Spleen (tissue), 11 donors: ENCODE data around the gene SLC34A1. TPM values are rescaled to one million over a fixed set of nuclear protein-coding genes. Genes with fewer than 3 reads are reported as not detected.

Source experiments
- DNase-seq: peaks from one replicate; pipeline ENCODE4 v3.0.0-alpha.2; 2020
- H3K27ac ChIP-seq, 8 donors: fragments of 200-600 bp; sonication (generic) in 7 of 8; 1 replicate in 4 of 8; 2 replicates in 4 of 8; pipeline versions ENCODE4 v1.5.0 to v1.8.0; 2016 to 2021; ENCODE audit warnings: inconsistent platforms in 4 of 8, mild to moderate bottlenecking in 4 of 8, moderate library complexity in 1 of 8
- H3K27me3 ChIP-seq, 7 donors: fragments of 200-600 bp; sonication (generic) in 6 of 7; replicated peaks in 1 of 7; 1 replicate in 4 of 7; 2 replicates in 3 of 7; pipeline versions ENCODE4 v1.5.0 to v1.8.0; 2016 to 2021; ENCODE audit warnings: inconsistent platforms in 3 of 7, mild to moderate bottlenecking in 1 of 7
- H3K36me3 ChIP-seq, 6 donors: fragments of 200-600 bp; sonication (generic) in 5 of 6; 1 replicate in 4 of 6; 2 replicates in 2 of 6; pipeline versions ENCODE4 v1.5.0 to v1.8.0; 2016 to 2021; ENCODE audit warnings: inconsistent platforms in 2 of 6
- H3K4me1 ChIP-seq, 6 donors: fragments of 200-600 bp; sonication (generic) in 5 of 6; 1 replicate in 3 of 6; 2 replicates in 3 of 6; pipeline versions ENCODE4 v1.5.0 to v1.8.0; 2016 to 2021; ENCODE audit warnings: inconsistent platforms in 3 of 6
- H3K4me3 ChIP-seq, 8 donors: fragments of 200-600 bp; sonication (generic) in 7 of 8; 1 replicate in 4 of 8; 2 replicates in 4 of 8; pipeline versions ENCODE4 v1.5.0 to v1.8.0; 2016 to 2021; ENCODE audit warnings: inconsistent platforms in 4 of 8, mild to moderate bottlenecking in 4 of 8, moderate library complexity in 2 of 8
- H3K9me3 ChIP-seq, 8 donors: fragments of 200-600 bp; sonication (generic) in 7 of 8; 1 replicate in 4 of 8; 2 replicates in 4 of 8; pipeline versions ENCODE4 v1.5.0 to v1.8.0; 2016 to 2021; ENCODE audit warnings: inconsistent platforms in 4 of 8
- CTCF ChIP-seq, 11 experiments: fragments of 200-600 bp in 7 of 11; fragments of 450-650 bp in 4 of 11; sonication (generic) in 4 of 11; IDR thresholded peaks in 8 of 11; conservative IDR thresholded peaks in 3 of 11; 1 replicate in 7 of 11; 2 replicates in 4 of 11; pipeline versions ENCODE4 v1.4.0 to v1.8.0; 2016 to 2021; ENCODE audit warnings: antibody characterized with exemption in 11 of 11, inconsistent platforms in 4 of 11, mild to moderate bottlenecking in 1 of 11
- POLR2A ChIP-seq, 3 donors: fragments of 450-650 bp; IDR thresholded peaks; one replicate each; pipeline ENCODE4 v1.5.1; 2017; ENCODE audit warnings: antibody characterized with exemption in 3 of 3, mild to moderate bottlenecking in 1 of 3
- POLR2AphosphoS5 ChIP-seq, 3 donors: sonication (generic); formaldehyde crosslinking; IDR thresholded peaks; one replicate each; pipeline ENCODE4 v1.5.1; 2017; ENCODE audit warnings: antibody characterized with exemption in 3 of 3
- WGBS, 5 donors: extraction: QIAGEN DNeasy Blood & Tissue Kit in 3 of 5; methylation state at CpG; one replicate each; pipeline versions ENCODE4 v1.1.5 to v1.1.7; 2013 to 2018; 5-methylcytosine and 5-hydroxymethylcytosine counted together
- intact Hi-C: fragments of 100-400 bp; cut with DNase I; formaldehyde crosslinking; loops from one replicate; pipeline ENCODE4 v1.15.0; 2023; ENCODE audit warnings: low total_unique reads
- polyA plus RNA-seq, 3 donors: library from polyadenylated mRNA; stranded (reverse); fragments of 200-250 nt; gene quantifications; one replicate each; pipeline ENCODE4 v1.2.1, GENCODE V29; 2013
- total RNA-seq, 7 donors: library from RNA; depleted of rRNA in 3 of 7; stranded (reverse); fragments of >200 nt in 3 of 7; fragmentation: NEBNext Ultra II Directional in 4 of 7; extraction: Animal tissue kit (Norgen Biotek cat#: 25700) in 4 of 7; gene quantifications; one replicate each; pipeline versions ENCODE4 v1.1.0 to v1.2.1, GENCODE V29; 2016 to 2021
- donor health status: healthy with polysubstance abuse.
- donor health status: DM: no; HTN: no; CAD: no; lungs with moderate emphysema.
- donor health status: DM: no; HTN: no; CAD: no.
- donor health status: Bipolar disorder and iron deficiency.
- donor health status: healthy.
- donor health status: DM: no; HTN: no; CAD: no.
- donor health status: DM: yes; HTN: yes; CAD: no.

SLC34A1 gene
- total and polyA plus RNA-seq, 10 donors = 0.02 to 0.77 (median 0.14) TPM; not detected in 3

DNA sequence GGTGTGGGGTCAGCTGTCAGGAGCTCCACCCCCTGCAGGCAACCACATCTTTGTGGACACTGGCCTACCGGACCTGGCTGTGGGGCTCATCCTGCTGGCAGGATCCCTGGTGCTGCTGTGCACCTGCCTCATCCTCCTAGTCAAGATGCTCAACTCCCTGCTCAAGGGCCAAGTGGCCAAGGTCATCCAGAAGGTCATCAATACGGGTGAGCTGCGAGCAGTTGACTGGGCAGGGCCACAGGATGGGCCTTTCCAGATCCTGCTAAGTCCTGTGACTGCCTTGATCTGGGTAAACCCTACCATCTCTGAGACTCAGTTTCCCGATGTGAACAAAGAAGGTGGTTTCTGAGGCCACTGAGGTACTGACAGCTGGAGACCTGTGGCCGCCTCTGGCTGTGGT is 9.8 kb downstream of the SLC34A1 start:
- Histone ChIP-seq H3K27ac (no peak overlapping the region), H3K4me3 (no peak overlapping the region), H3K27me3 (peaks cover 0 to 40% (median 6%) of the 10 kb centered on the region in 7 donors), H3K36me3 (no peaks in the 10 kb centered on the region), H3K4me1 (peaks cover 14 to 33% (median 23%) of the 10 kb centered on the region in 6 donors), H3K9me3 (no peaks in the 10 kb centered on the region)
- WGBS, 5 donors = 58 to 96% (median 78%) methylated on average over 2 to 5 of the region's 5 CpGs
- DNase-seq = no peak
- TF ChIP-seq CTCF (IDR thresholded peaks at IDR 0.05 in 8 of 11, conservative IDR thresholded peaks at IDR 0.05 in 3 of 11) (no peak), POLR2AphosphoS5 (IDR thresholded peaks at IDR 0.05) (no peak), POLR2A (IDR thresholded peaks at IDR 0.05) (no peak)
- intact Hi-C loops = loop anchor here (5.0 kb wide), 1 partner anchor 108 kb away; no protein-coding TSS in a partner anchor

DNA sequence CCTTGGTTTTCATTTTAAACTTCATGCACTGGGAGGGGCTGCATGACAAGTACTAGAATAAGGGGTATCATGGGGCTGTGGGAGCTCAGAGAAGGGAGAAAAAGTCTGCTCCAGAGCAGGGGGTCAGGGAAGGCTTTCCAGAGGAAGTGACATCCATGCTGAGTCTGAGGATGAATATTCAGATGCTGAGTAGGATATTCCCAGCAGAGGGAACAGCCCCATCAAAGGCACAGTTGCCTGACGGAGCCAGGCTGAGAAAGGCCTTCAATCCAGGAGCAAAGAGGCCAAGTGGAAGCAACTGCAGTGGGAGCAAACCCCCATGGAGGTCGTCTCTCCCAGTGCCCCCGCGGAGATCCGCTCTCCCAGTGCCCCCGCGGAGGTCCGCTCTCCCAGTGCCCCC is 11.8 kb downstream of the SLC34A1 start:
- intact Hi-C loops = no loop called here
- 67 to 89% (median 78%) methylated on average over 1 to 8 of the region's 8 CpGs for WGBS, 5 donors
- Histone ChIP-seq H3K9me3 (no peaks in the 10 kb centered on the region), H3K36me3 (no peaks in the 10 kb centered on the region), H3K27ac (no peak overlapping the region), H3K4me1 (peaks cover 0 to 21% (median 9%) of the 10 kb centered on the region in 6 donors), H3K27me3 (peaks cover 0 to 53% (median 22%) of the 10 kb centered on the region in 7 donors), H3K4me3 (no peak overlapping the region)
- no peak for DNase-seq
- TF ChIP-seq POLR2A (IDR thresholded peaks at IDR 0.05) (no peak), CTCF (IDR thresholded peaks at IDR 0.05 in 8 of 11, conservative IDR thresholded peaks at IDR 0.05 in 3 of 11) (no peak), POLR2AphosphoS5 (IDR thresholded peaks at IDR 0.05) (no peak)

DNA sequence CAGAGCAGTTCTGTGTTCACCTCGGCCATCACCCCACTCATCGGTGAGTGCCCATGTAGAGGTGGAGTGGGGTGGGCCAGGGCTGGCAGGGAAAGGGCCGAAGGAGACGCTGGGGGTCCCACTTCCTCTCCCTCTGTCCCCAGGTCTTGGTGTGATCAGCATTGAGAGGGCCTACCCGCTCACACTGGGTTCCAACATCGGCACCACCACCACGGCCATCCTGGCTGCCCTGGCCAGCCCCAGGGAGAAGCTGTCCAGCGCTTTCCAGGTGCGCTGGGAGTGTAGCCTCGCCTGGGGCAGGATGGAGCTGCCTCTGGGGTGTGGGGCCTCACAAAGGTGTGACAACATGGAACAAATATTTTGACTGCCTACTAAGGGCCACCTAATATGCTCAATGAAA is 12.6 kb downstream of the SLC34A1 start:
- Histone ChIP-seq H3K9me3 (no peaks in the 10 kb centered on the region), H3K36me3 (no peaks in the 10 kb centered on the region), H3K4me3 (no peak overlapping the region), H3K27me3 (peaks cover 0 to 60% (median 30%) of the 10 kb centered on the region in 7 donors), H3K27ac (no peak overlapping the region), H3K4me1 (peaks cover 0 to 20% (median 9%) of the 10 kb centered on the region in 6 donors)
- DNase-seq = no peak
- 85 to 96% (median 89%) methylated on average over 7 to 10 of the region's 10 CpGs for WGBS, 5 donors
- no peak for TF ChIP-seq POLR2A (IDR thresholded peaks at IDR 0.05)
- TF ChIP-seq POLR2AphosphoS5 (IDR thresholded peaks at IDR 0.05) = no peak
- TF ChIP-seq CTCF (IDR thresholded peaks at IDR 0.05 in 8 of 11, conservative IDR thresholded peaks at IDR 0.05 in 3 of 11) = no peak
- intact Hi-C loops = no loop called here

DNA sequence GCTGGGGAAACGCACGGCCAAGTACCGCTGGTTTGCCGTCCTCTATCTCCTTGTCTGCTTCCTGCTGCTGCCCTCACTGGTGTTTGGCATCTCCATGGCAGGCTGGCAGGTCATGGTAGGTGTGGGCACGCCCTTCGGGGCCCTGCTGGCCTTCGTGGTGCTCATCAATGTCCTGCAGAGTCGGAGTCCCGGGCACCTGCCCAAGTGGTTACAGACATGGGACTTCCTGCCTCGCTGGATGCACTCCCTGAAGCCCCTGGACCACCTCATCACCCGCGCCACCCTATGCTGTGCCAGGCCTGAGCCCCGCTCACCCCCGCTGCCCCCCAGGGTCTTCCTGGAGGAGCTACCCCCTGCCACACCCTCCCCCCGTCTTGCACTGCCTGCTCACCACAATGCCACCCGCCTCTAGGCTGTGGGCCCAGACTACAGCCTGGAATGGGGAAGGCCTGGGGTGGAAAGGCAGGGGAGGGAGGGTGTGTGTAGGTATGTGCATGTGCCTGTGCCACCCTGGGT is 13.7 kb downstream of the SLC34A1 start:
- no peak for DNase-seq
- intact Hi-C loops = no loop called here
- H3K4me3 ChIP-seq = no peak overlapping the region
- TF ChIP-seq POLR2AphosphoS5 (IDR thresholded peaks at IDR 0.05) (no peak), CTCF (IDR thresholded peaks at IDR 0.05 in 8 of 11, conservative IDR thresholded peaks at IDR 0.05 in 3 of 11) (no peak), POLR2A (IDR thresholded peaks at IDR 0.05) (no peak)
- peaks cover 7 to 30% (median 19%) of the 10 kb centered on the region in 6 donors for H3K4me1 ChIP-seq
- no peak overlapping the region for H3K27ac ChIP-seq
- no peaks in the 10 kb centered on the region for H3K36me3 ChIP-seq
- H3K9me3 ChIP-seq = no peaks in the 10 kb centered on the region
- WGBS, 5 donors = 81 to 97% (median 83%) methylated on average over 9 to 16 of the region's 16 CpGs
- H3K27me3 ChIP-seq = peaks cover 0 to 71% (median 41%) of the 10 kb centered on the region in 7 donors
